Midbrain (tissue), 1 donor: ENCODE data around the gene CBX8.

Experiments
- DNase-seq: peaks from one replicate; lab custom pipeline; 2025; lab: John Stamatoyannopoulos, UW

The CBX8 gene

GRCh38 chr17:79750650-79751545 lies 46.0 kb downstream of the CBX8 start:
- no peak for DNase-seq

GRCh38 chr17:79749958-79750357 lies 46.9 kb downstream of the CBX8 start:
- no peak for DNase-seq

GRCh38 chr17:79749156-79749815 lies 47.6 kb downstream of the CBX8 start:
- no peak for DNase-seq

- no peak for DNase-seq
Measured at GRCh38 chr17:79748295-79749099, 48.4 kb downstream of the CBX8 start.

GRCh38 chr17:79747508-79748294 lies 49.2 kb downstream of the CBX8 start:
- no peak for DNase-seq

GRCh38 chr17:79746889-79747507 lies 49.9 kb downstream of the CBX8 start:
- no peak for DNase-seq

- no peak for DNase-seq
Measured at GRCh38 chr17:79745641-79746105, 51.2 kb downstream of the CBX8 start.

- DNase-seq, result no peak
Measured at GRCh38 chr17:79743614-79744013, 53.3 kb downstream of the CBX8 start.

- DNase-seq, result no peak
Measured at GRCh38 chr17:79742951-79743476, 53.9 kb downstream of the CBX8 start.

GRCh38 chr17:79742589-79742918 lies 54.3 kb downstream of the CBX8 start:
- no peak for DNase-seq
